DMS153 (cell line): ENCODE data around the gene TECR.
A peak's percentile ranks its signal among the peaks of the same experiment; 100 is the strongest.

ENCODE experiments used
- DNase-seq: peaks from one replicate; lab custom pipeline; 2025; lab: John Stamatoyannopoulos, UW

TECR gene

GRCh38 chr19:14510311-14511228, 18.8 kb upstream of the TECR start:
- no peak for DNase-seq

GRCh38 chr19:14511229-14511593, 18.2 kb upstream of the TECR start:
- no peak for DNase-seq

- DNase-seq: no peak
Observed at GRCh38 chr19:14512406-14512961, 16.9 kb upstream of the TECR start.

GRCh38 chr19:14514215-14514863, 15.1 kb upstream of the TECR start:
- DNase-seq: no peak

- no peak for DNase-seq
Observed at GRCh38 chr19:14515501-14516047, 13.8 kb upstream of the TECR start.

- no peak for DNase-seq
Observed at GRCh38 chr19:14516048-14516534, 13.3 kb upstream of the TECR start.

- DNase-seq: no peak
Observed at GRCh38 chr19:14516746-14517438, 12.5 kb upstream of the TECR start.

GRCh38 chr19:14517446-14517839, 12.0 kb upstream of the TECR start:
- no peak for DNase-seq

GRCh38 chr19:14517840-14518505, 11.4 kb upstream of the TECR start, which contains the start of gene DNAJB1:
Gene DNAJB1 (minus strand): TSS chr19:14518397. CDS start chr19:14518349, 48 bp downstream.
- no peak for DNase-seq

- DNase-seq: no peak
Observed at GRCh38 chr19:14519245-14519859, 10.0 kb upstream of the TECR start.

GRCh38 chr19:14519860-14520407, 9.5 kb upstream of the TECR start:
- DNase-seq: peak; percentile 18

- no peak for DNase-seq
Observed at GRCh38 chr19:14520543-14520942, 8.9 kb upstream of the TECR start.

GRCh38 chr19:14525729-14526128, 3.7 kb upstream of the TECR start:
- DNase-seq: no peak

GRCh38 chr19:14526423-14526822, 3.0 kb upstream of the TECR start:
- DNase-seq: no peak

- no peak for DNase-seq
Observed at GRCh38 chr19:14528419-14529253, 758 bp upstream of the TECR start.

GRCh38 chr19:14530005-14530348, 583 bp downstream of the TECR start:
- DNase-seq: no peak

GRCh38 chr19:14530506-14530905, 1.1 kb downstream of the TECR start:
- no peak for DNase-seq

- DNase-seq: no peak
Observed at GRCh38 chr19:14533450-14533849, 4.1 kb downstream of the TECR start.

GRCh38 chr19:14536926-14537692, 7.7 kb downstream of the TECR start:
- DNase-seq: no peak
